Choroid plexus epithelial cell (primary cell): ENCODE results near the gene GPBP1L1.

Source experiments
- DNase-seq: peaks from one replicate; pipeline ENCODE4 v3.0.0-alpha.2; 2010; ENCODE audit warnings: low read depth
- H3K4me3 ChIP-seq: 2 replicates; pipeline ENCODE4 v1.5.1; 2011; ENCODE audit warnings: low read depth, mild to moderate bottlenecking, control low read depth, low read length, moderate library complexity
- CTCF ChIP-seq: conservative IDR thresholded peaks from 2 replicates; pipeline ENCODE4 v1.5.1; 2011; ENCODE audit warnings: low read depth, mild to moderate bottlenecking, control low read depth, inconsistent platforms, low read length, moderate library complexity

The GPBP1L1 gene

GRCh38 chr1:45667321-45668111, 18.8 kb downstream of the GPBP1L1 start:
- no peak overlapping the region for H3K4me3 ChIP-seq
- DNase-seq, result no peak
- TF ChIP-seq CTCF, result no peak

GRCh38 chr1:45666836-45667235, 19.5 kb downstream of the GPBP1L1 start:
- no peak overlapping the region for H3K4me3 ChIP-seq

GRCh38 chr1:45660336-45660735, 26.0 kb downstream of the GPBP1L1 start:
- no peak overlapping the region for H3K4me3 ChIP-seq
- no peak for TF ChIP-seq CTCF
- DNase-seq, result no peak

More at GRCh38 chr1:45666836-45667235, 19.5 kb downstream of the GPBP1L1 start:
- DNase-seq, result no peak
- TF ChIP-seq CTCF, result no peak

- no peak for DNase-seq
- H3K4me3 ChIP-seq, result no peak overlapping the region
- TF ChIP-seq CTCF, result no peak
Observed at GRCh38 chr1:45659222-45659621, 27.1 kb downstream of the GPBP1L1 start.

- no peak for DNase-seq
- H3K4me3 ChIP-seq, result no peak overlapping the region
- no peak for TF ChIP-seq CTCF
Observed at GRCh38 chr1:45658171-45658570, 28.2 kb downstream of the GPBP1L1 start.

GRCh38 chr1:45656573-45657226, 29.6 kb downstream of the GPBP1L1 start:
- no peak for TF ChIP-seq CTCF
- H3K4me3 ChIP-seq, result no peak overlapping the region
- DNase-seq, result no peak
